OCI-LY7 (cell line): Measurements from ENCODE around the gene CRIM1. TPM values are rescaled to one million over a fixed set of nuclear protein-coding genes. Genes with fewer than 3 reads are reported as not detected.

Source experiments
- BruUV-seq: library from RNA; stranded (reverse); fragments of 400-500 nt; replicated peaks from 2 replicates; lab custom pipeline; 2021; lab: Mats Ljungman, UMichigan
- CTCF ChIA-PET: fragments of 300-600 bp; sonication (Branson Sonifier 250); formaldehyde crosslinking; loops from one replicate; lab custom pipeline; 2022; ENCODE audit warnings: antibody characterized with exemption; ENCODE audit not compliant: unreplicated experiment; lab: Charles Lee
- POLR2A ChIA-PET: fragments of 300-600 bp; sonication (Branson Sonifier 250); formaldehyde crosslinking; loops from one replicate; lab custom pipeline; 2022; ENCODE audit warnings: antibody characterized with exemption; lab: Charles Lee
- DNase-seq: peaks from one replicate; pipeline ENCODE4 v3.0.0-alpha.2; 2015; ENCODE audit warnings: low spot score
- H2AFZ ChIP-seq: fragments of 200-600 bp; sonication (generic), shearing (Covaris generic); 2 replicates; pipeline ENCODE4 v1.6.1; 2014; ENCODE audit warnings: mild to moderate bottlenecking, antibody characterized with exemption, low read length, moderate library complexity
- H3K27ac ChIP-seq: fragments of 200-600 bp; sonication (generic); 2 replicates; pipeline ENCODE4 v1.5.1; 2014; ENCODE audit warnings: mixed run types, low read depth, mild to moderate bottlenecking, moderate library complexity, low read length, inconsistent platforms; ENCODE audit not compliant: poor library complexity, severe bottlenecking
- H3K36me3 ChIP-seq: fragments of 200-600 bp; sonication (generic); 2 replicates; pipeline ENCODE4 v1.6.1; 2014; ENCODE audit warnings: mild to moderate bottlenecking, antibody characterized with exemption, low read length, moderate library complexity, mixed read lengths; ENCODE audit not compliant: insufficient read depth
- H3K4me1 ChIP-seq: fragments of 200-600 bp; sonication (generic); 2 replicates; pipeline ENCODE4 v1.5.1; 2014; ENCODE audit warnings: mild to moderate bottlenecking, low read length; ENCODE audit not compliant: insufficient read depth, poor library complexity, severe bottlenecking
- H3K4me2 ChIP-seq: fragments of 200-600 bp; sonication (generic); 2 replicates; pipeline ENCODE4 v1.6.1; 2014; ENCODE audit warnings: mild to moderate bottlenecking, low read length
- H3K4me3 ChIP-seq: fragments of 200-600 bp; sonication (generic); 2 replicates; pipeline ENCODE4 v1.5.1; 2014; ENCODE audit warnings: mild to moderate bottlenecking, low read depth, low read length; ENCODE audit not compliant: poor library complexity, severe bottlenecking
- H3K79me2 ChIP-seq: fragments of 200-600 bp; sonication (generic); 2 replicates; pipeline ENCODE4 v1.6.1; 2016; ENCODE audit warnings: low read depth, mild to moderate bottlenecking, low read length, moderate library complexity, mixed read lengths; ENCODE audit not compliant: insufficient read depth
- H3K9me2 ChIP-seq: fragments of 200-600 bp; sonication (generic); 2 replicates; pipeline ENCODE4 v1.6.1; 2016; ENCODE audit warnings: mild to moderate bottlenecking, low read length, mixed read lengths; ENCODE audit not compliant: insufficient read depth
- H3K9me3 ChIP-seq: fragments of 200-600 bp; sonication (generic); 2 replicates; pipeline ENCODE4 v1.6.1; 2014; ENCODE audit warnings: mild to moderate bottlenecking, mixed run types, low read length, mixed read lengths
- H4K20me1 ChIP-seq: fragments of 200-600 bp; sonication (generic); 2 replicates; pipeline ENCODE4 v1.6.1; 2014; ENCODE audit warnings: mild to moderate bottlenecking, antibody characterized with exemption, low read length, moderate library complexity, mixed read lengths; ENCODE audit not compliant: insufficient read depth
- CTCF ChIP-seq: fragments of 200-600 bp; sonication (generic); conservative IDR thresholded peaks from 2 replicates; pipeline ENCODE4 v1.5.1; 2014; ENCODE audit warnings: mild to moderate bottlenecking, antibody characterized with exemption, low read length, moderate library complexity, mixed read lengths
- EZH2phosphoT487 ChIP-seq: fragments of 200-600 bp; sonication (generic); IDR thresholded peaks from 2 replicates; pipeline ENCODE4 v1.6.1; 2018; ENCODE audit warnings: low read depth, borderline replicate concordance, mild to moderate bottlenecking, mixed run types, antibody characterized with exemption, low read length, moderate library complexity, mixed read lengths
- intact Hi-C: fragments of 100-400 bp; cut with micrococcal nuclease; formaldehyde crosslinking; loops from one replicate; pipeline ENCODE4 v1.10.0; 2022; ENCODE audit not compliant: unreplicated experiment
- total RNA-seq, 2 experiments: library from RNA; depleted of rRNA in 1 of 2; stranded (reverse); fragments of >200 nt in 1 of 2; shearing (Covaris generic) in 1 of 2; gene quantifications; 2 replicates each; pipeline ENCODE4 v1.2.3, GENCODE V29; 2014 to 2022

The CRIM1 gene
- total RNA-seq, 2 experiments from 2014 or later, result 37.0 to 47.4 TPM

GRCh38 chr2:36413218-36413617, 57.6 kb downstream of the CRIM1 start:
- TF ChIP-seq CTCF (no peak), EZH2phosphoT487 (no peak)
- Histone ChIP-seq H3K9me3 (no peaks in the 10 kb centered on the region), H3K9me2 (no peaks in the 10 kb centered on the region), H3K36me3 (no peaks in the 10 kb centered on the region), H3K27ac (no peak overlapping the region), H3K4me1 (peaks cover 4% of the 10 kb centered on the region), H2AFZ (no peak overlapping the region), H3K4me2 (no peak overlapping the region), H3K4me3 (no peak overlapping the region), H3K79me2 (0 out of 2 replicates have a peak, but pooled peaks cover 8% of the 10 kb centered on the region), H4K20me1 (no peaks in the 10 kb centered on the region)
- CTCF ChIA-PET, result no interaction called here
- intact Hi-C loops, result no loop called here
- POLR2A ChIA-PET, result interaction anchor here (0.5 to 2.4 kb wide), 2 partner anchors 17 to 56 kb away, joined by 4 to 7 read pairs; no protein-coding TSS in a partner anchor
- no peak for DNase-seq
- no TSS peak for BruUV-seq

GRCh38 chr2:36414307-36414706, 58.7 kb downstream of the CRIM1 start:
- ChIA-PET CTCF (no interaction called here), POLR2A (interaction anchor here (0.8 to 2.4 kb wide), 5 partner anchors 8 to 177 kb away, joined by 3 to 7 read pairs (median 3); no protein-coding TSS in a partner anchor)
- 0 out of 2 replicates have a peak, but pooled peaks cover 8% of the 10 kb centered on the region for H3K79me2 ChIP-seq
- intact Hi-C loops, result no loop called here
- no peak overlapping the region for H2AFZ ChIP-seq
- H3K4me1 ChIP-seq, result peaks cover 4% of the 10 kb centered on the region
- H3K36me3 ChIP-seq, result no peaks in the 10 kb centered on the region
- H3K4me2 ChIP-seq, result no peak overlapping the region
- H3K9me3 ChIP-seq, result no peaks in the 10 kb centered on the region
- no peak for TF ChIP-seq EZH2phosphoT487
- TF ChIP-seq CTCF, result no peak
- H3K9me2 ChIP-seq, result no peaks in the 10 kb centered on the region
- no peak overlapping the region for H3K27ac ChIP-seq
- no peak for DNase-seq
- H4K20me1 ChIP-seq, result no peaks in the 10 kb centered on the region
- H3K4me3 ChIP-seq, result no peak overlapping the region
- BruUV-seq, result no TSS peak

GRCh38 chr2:36415381-36416022, 59.9 kb downstream of the CRIM1 start:
- H3K9me2 ChIP-seq, result no peaks in the 10 kb centered on the region
- H3K4me2 ChIP-seq, result no peak overlapping the region
- DNase-seq, result no peak
- H3K36me3 ChIP-seq, result no peaks in the 10 kb centered on the region
- H3K79me2 ChIP-seq, result no peaks in the 10 kb centered on the region
- no TSS peak for BruUV-seq
- H2AFZ ChIP-seq, result no peak overlapping the region
- no peak overlapping the region for H3K4me3 ChIP-seq
- no peaks in the 10 kb centered on the region for H3K4me1 ChIP-seq
- POLR2A ChIA-PET, result no interaction called here
- no peak overlapping the region for H3K27ac ChIP-seq
- TF ChIP-seq EZH2phosphoT487, result no peak
- TF ChIP-seq CTCF, result no peak
- H4K20me1 ChIP-seq, result no peaks in the 10 kb centered on the region
- CTCF ChIA-PET, result no interaction called here
- intact Hi-C loops, result no loop called here
- H3K9me3 ChIP-seq, result no peaks in the 10 kb centered on the region
